ENCODE results near the gene SHC2.

GRCh38 chr19:408441-408901 is 52.4 kb downstream of the SHC2 start:
- no peak for TF ChIP-seq CTCF (IDR thresholded peaks at IDR 0.05; ENCODE audit: extremely low read depth in 1 of 2, insufficient read depth in 1 of 2, low read depth in 1 of 2, low read length in 2 of 2)
- no peak for TF ChIP-seq POLR2AphosphoS5 (IDR thresholded peaks at IDR 0.05; ENCODE audit: insufficient read depth, low read depth, low read length)
- TF ChIP-seq GATA2 (IDR thresholded peaks at IDR 0.05; ENCODE audit: insufficient read depth, insufficient read length, low read depth, low read length): no peak
- TF ChIP-seq MAX (IDR thresholded peaks at IDR 0.05; ENCODE audit: insufficient read depth, insufficient read length): no peak
- no peak for TF ChIP-seq POLR2A (IDR thresholded peaks at IDR 0.05; ENCODE audit: low read depth, low read length)
- TF ChIP-seq EZH2 (IDR thresholded peaks at IDR 0.05; ENCODE audit: borderline replicate concordance, low read depth, low read length, severe bottlenecking): no peak
- no peak for TF ChIP-seq MYC (IDR thresholded peaks at IDR 0.05; ENCODE audit: low read depth, low read length)

Measured in endothelial cell of umbilical vein (primary cell).